Liver (tissue), 9 donors: ENCODE data around the gene ST3GAL3. TPM values are rescaled to one million over a fixed set of nuclear protein-coding genes. Genes with fewer than 3 reads are reported as not detected.

Experiments used
- DNase-seq: peaks from one replicate; pipeline ENCODE4 v3.0.0-alpha.2; 2017; ENCODE audit warnings: low spot score
- H3K27ac ChIP-seq, 2 donors: one replicate each; pipeline ENCODE4 v1.7.0; 2013; ENCODE audit warnings: inconsistent platforms in 2 of 2, low read length in 2 of 2, control low read depth in 1 of 2, low read depth in 1 of 2, mild to moderate bottlenecking in 1 of 2
- H3K27me3 ChIP-seq, 4 donors: one replicate each; pipeline versions ENCODE4 v1.6.1 to v1.7.0; 2013; ENCODE audit warnings: low read length in 3 of 4, inconsistent platforms in 1 of 4, mild to moderate bottlenecking in 1 of 4, moderate library complexity in 1 of 4; ENCODE audit not compliant: control insufficient read depth in 4 of 4, insufficient read depth in 4 of 4
- H3K36me3 ChIP-seq, 4 donors: one replicate each; pipeline versions ENCODE4 v1.6.1 to v1.7.0; 2013; ENCODE audit warnings: low read length in 3 of 4, mild to moderate bottlenecking in 3 of 4, low read depth in 1 of 4, moderate library complexity in 1 of 4; ENCODE audit not compliant: control insufficient read depth in 4 of 4, insufficient read depth in 3 of 4
- H3K4me1 ChIP-seq, 4 donors: one replicate each; pipeline versions ENCODE4 v1.6.1 to v1.7.0; 2013; ENCODE audit warnings: low read length in 3 of 4, mild to moderate bottlenecking in 3 of 4, moderate library complexity in 1 of 4; ENCODE audit not compliant: control insufficient read depth in 4 of 4, insufficient read depth in 4 of 4
- H3K4me3 ChIP-seq, 3 donors: one replicate each; pipeline versions ENCODE4 v1.6.1 to v1.7.0; 2013; ENCODE audit warnings: low read length in 3 of 3, control low read depth in 1 of 3, low read depth in 1 of 3, mild to moderate bottlenecking in 1 of 3
- H3K9ac ChIP-seq, 2 donors: one replicate each; pipeline ENCODE4 v1.7.0; 2013; ENCODE audit warnings: low read length in 2 of 2, mild to moderate bottlenecking in 2 of 2, moderate library complexity in 2 of 2, control low read depth in 1 of 2, low read depth in 1 of 2
- H3K9me3 ChIP-seq, 4 donors: one replicate each; pipeline versions ENCODE4 v1.6.1 to v1.7.0; 2013; ENCODE audit warnings: low read length in 3 of 4; ENCODE audit not compliant: control insufficient read depth in 4 of 4
- EGR1 ChIP-seq, 2 donors: IDR thresholded peaks; 2 replicates each; pipeline ENCODE4 v1.6.1; 2016 to 2018; ENCODE audit warnings: antibody characterized with exemption in 2 of 2, low read depth in 2 of 2
- FOXA2 ChIP-seq: IDR thresholded peaks from 2 replicates; pipeline ENCODE4 v1.6.1; 2016; ENCODE audit warnings: antibody characterized with exemption
- GABPA ChIP-seq, 2 donors: IDR thresholded peaks in 1 of 2; conservative IDR thresholded peaks in 1 of 2; 2 replicates each; pipeline ENCODE4 v1.6.1; 2016; ENCODE audit warnings: antibody characterized with exemption in 2 of 2, mild to moderate bottlenecking in 1 of 2, moderate library complexity in 1 of 2
- HNF4A ChIP-seq, 2 donors: conservative IDR thresholded peaks; 2 replicates each; pipeline ENCODE4 v1.6.1; 2016; ENCODE audit warnings: antibody characterized with exemption in 2 of 2, mild to moderate bottlenecking in 2 of 2
- NR2F2 ChIP-seq: IDR thresholded peaks from 2 replicates; pipeline ENCODE4 v1.6.1; 2016; ENCODE audit warnings: antibody characterized with exemption
- SP1 ChIP-seq: IDR thresholded peaks from 2 replicates; pipeline ENCODE4 v1.6.1; 2018; ENCODE audit warnings: antibody characterized with exemption, mild to moderate bottlenecking
- ZBTB33 ChIP-seq: IDR thresholded peaks from 2 replicates; pipeline ENCODE4 v1.6.1; 2016; ENCODE audit warnings: antibody characterized with exemption
- WGBS: extraction: QIAGEN DNeasy Blood & Tissue Kit; methylation state at CpG from one replicate; pipeline ENCODE4 v1.1.7; 2013; 5-methylcytosine and 5-hydroxymethylcytosine counted together
- polyA plus RNA-seq, 2 donors: library from polyadenylated mRNA; stranded (reverse) in 1 of 2; unstranded in 1 of 2; fragments of 200-250 nt in 1 of 2; fragments of >200 nt in 1 of 2; fragmentation: Nextera tagmentation in 1 of 2; extraction: Ambion mirVana in 1 of 2; gene quantifications; one replicate each; pipeline versions ENCODE4 v1.2.1 to v1.2.3, GENCODE V29; 2013 to 2015
- total RNA-seq, 2 donors: library from RNA; depleted of rRNA; stranded (reverse); fragments of >200 nt; gene quantifications; one replicate each; pipeline ENCODE4 v1.2.3, GENCODE V29; 2014
- TF ChIP-seq, protein P1 (sequence below): fragments of 150-350 bp; IDR thresholded peaks from 2 replicates; pipeline ENCODE4 v1.5.1; 2017; ENCODE audit warnings: improper control_type of control experiment, low read depth, low read length; ENCODE audit not compliant: missing input control
- TF ChIP-seq, protein P2 (sequence below): IDR thresholded peaks from 2 replicates; pipeline ENCODE4 v1.6.1; 2016; ENCODE audit warnings: antibody characterized with exemption
- donor health status: healthy.
- donor health status: healthy.
- donor health status: healthy.
- donor health status: healthy.
- donor health status: healthy.

ST3GAL3 gene
- total and polyA plus RNA-seq, 4 donors, result 4.9 to 11.4 (median 8.1) TPM

- TF ChIP-seq, protein P1, sequence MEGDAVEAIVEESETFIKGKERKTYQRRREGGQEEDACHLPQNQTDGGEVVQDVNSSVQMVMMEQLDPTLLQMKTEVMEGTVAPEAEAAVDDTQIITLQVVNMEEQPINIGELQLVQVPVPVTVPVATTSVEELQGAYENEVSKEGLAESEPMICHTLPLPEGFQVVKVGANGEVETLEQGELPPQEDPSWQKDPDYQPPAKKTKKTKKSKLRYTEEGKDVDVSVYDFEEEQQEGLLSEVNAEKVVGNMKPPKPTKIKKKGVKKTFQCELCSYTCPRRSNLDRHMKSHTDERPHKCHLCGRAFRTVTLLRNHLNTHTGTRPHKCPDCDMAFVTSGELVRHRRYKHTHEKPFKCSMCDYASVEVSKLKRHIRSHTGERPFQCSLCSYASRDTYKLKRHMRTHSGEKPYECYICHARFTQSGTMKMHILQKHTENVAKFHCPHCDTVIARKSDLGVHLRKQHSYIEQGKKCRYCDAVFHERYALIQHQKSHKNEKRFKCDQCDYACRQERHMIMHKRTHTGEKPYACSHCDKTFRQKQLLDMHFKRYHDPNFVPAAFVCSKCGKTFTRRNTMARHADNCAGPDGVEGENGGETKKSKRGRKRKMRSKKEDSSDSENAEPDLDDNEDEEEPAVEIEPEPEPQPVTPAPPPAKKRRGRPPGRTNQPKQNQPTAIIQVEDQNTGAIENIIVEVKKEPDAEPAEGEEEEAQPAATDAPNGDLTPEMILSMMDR, result no peak
Measured at GRCh38 chr1:43851561-43852338, 144.4 kb downstream of the ST3GAL3 start (continued).

DNA sequence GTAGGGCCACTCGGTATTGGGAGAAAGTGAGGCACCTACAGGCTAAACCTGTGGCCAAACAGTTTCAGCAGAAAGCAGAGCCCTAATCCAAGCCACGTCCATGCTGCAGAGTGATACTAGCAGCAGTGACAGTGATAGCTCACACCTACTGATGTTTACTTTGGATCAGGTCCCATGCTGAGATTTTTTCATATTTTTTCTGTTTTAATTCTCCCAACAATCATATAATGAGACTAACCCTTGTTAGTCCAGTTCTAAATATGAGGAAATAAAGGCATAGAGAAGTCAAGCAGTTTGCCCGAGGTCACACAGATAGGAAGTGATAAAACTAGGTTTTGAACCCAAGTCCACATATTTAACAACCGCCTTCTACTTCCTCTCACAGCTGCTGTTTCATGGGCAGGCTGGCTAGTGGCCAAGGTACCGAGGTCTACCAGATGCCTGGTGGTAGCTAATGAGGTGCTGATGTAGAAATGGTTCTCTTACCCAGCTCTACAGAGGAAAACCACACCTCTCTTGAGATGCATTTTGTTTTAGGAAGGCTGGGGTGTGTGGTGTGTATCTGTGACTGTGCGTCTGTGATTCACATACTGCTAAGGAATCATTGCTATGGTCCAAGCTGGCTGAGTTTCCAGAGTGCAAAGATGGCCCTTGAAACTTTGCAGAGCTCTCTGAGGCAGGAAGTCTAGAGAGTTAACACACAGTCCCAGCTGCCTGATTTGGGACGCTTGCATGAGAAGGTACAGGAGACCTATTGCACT is 146.0 kb downstream of the ST3GAL3 start:
- H3K9me3 ChIP-seq, result no peaks in the 10 kb centered on the region
- 62% methylated on average over 7 of the region's 7 CpGs for WGBS
- H3K36me3 ChIP-seq, result peaks cover 0 to 3% (median 0%) of the 10 kb centered on the region in 4 donors
- H3K4me1 ChIP-seq, result no peaks in the 10 kb centered on the region
- H3K9ac ChIP-seq, result no peak overlapping the region
- TF ChIP-seq SP1 (no peak), FOXA2 (no peak), NR2F2 (peak; percentile 20)
- TF ChIP-seq, protein P1, result no peak
- H3K27me3 ChIP-seq, result no peaks in the 10 kb centered on the region
- no peak overlapping the region for H3K4me3 ChIP-seq
- H3K27ac ChIP-seq, result no peak overlapping the region
- DNase-seq, result no peak

DNA sequence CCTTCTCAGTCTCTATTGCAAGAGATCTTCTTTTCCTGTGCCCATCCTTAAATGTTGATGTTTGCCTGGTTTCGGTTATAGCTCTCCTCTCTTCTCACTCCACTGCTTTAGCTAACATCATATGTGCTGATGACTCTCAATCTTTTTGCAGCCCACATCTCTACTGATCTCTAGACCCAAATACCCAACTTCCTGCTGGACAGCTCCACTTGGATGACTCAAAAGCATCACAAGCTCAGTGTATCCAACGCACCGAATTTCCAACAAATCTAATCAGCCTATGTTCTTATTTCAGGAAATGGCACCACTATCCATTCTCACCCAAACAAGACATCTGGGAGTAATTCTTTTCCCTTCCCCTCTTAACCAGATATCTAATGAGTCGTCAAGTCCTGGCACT is 147.1 kb downstream of the ST3GAL3 start:
- Histone ChIP-seq H3K9me3 (no peaks in the 10 kb centered on the region), H3K27ac (no peak overlapping the region), H3K27me3 (no peaks in the 10 kb centered on the region), H3K4me3 (no peak overlapping the region), H3K9ac (no peak overlapping the region), H3K4me1 (no peaks in the 10 kb centered on the region), H3K36me3 (peaks cover 0 to 11% (median 1%) of the 10 kb centered on the region in 4 donors)
- no peak for DNase-seq
- WGBS, result 92% methylated on average over 4 of the region's 4 CpGs
- TF ChIP-seq, protein P2, sequence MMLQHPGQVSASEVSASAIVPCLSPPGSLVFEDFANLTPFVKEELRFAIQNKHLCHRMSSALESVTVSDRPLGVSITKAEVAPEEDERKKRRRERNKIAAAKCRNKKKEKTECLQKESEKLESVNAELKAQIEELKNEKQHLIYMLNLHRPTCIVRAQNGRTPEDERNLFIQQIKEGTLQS, result no peak
- TF ChIP-seq HNF4A (conservative IDR thresholded peaks at IDR 0.05) (no peak), EGR1 (IDR thresholded peaks at IDR 0.05; ENCODE audit: low read depth in 2 of 2) (no peak), ZBTB33 (no peak), FOXA2 (no peak), GABPA (IDR thresholded peaks at IDR 0.05 in 1 of 2, conservative IDR thresholded peaks at IDR 0.05 in 1 of 2) (no peak)
